Right ventricle myocardium inferior (tissue), 1 donor: ENCODE measurements around the gene PRSS53. TPM values are rescaled to one million over a fixed set of nuclear protein-coding genes. Genes with fewer than 3 reads are reported as not detected.
A peak's percentile ranks its signal among the peaks of the same experiment; 100 is the strongest.
"Not testable (repeated sequence)": the region's sequence is repeated elsewhere in the genome, so short reads cannot be mapped to it uniquely, and the experiment has no call there.

Experiments used
- ATAC-seq: fragments of 200-7000 bp; cut with Tn5 transposase; one replicate; pipeline ENCODE4 v1.9.1; 2020; ENCODE audit warnings: mild to moderate bottlenecking, moderate library complexity
- DNase-seq: peaks from one replicate; pipeline ENCODE4 v3.0.0; 2021; ENCODE audit errors: missing footprints
- intact Hi-C: fragments of 100-400 bp; cut with DNase I; formaldehyde crosslinking; loops from one replicate; pipeline ENCODE4 v1.11.0; 2022
- long read RNA-seq: library from polyadenylated mRNA; unstranded; transcript quantifications from one replicate; pipeline ENCODE4 v2.0.0, GENCODE V29; 2021
- total RNA-seq: library from RNA; stranded (reverse); fragmentation: NEBNext Ultra II Directional; extraction: Animal tissue kit (Norgen Biotek cat#: 25700); gene quantifications from one replicate; pipeline ENCODE4 v1.2.1, GENCODE V29; 2021
- donor health status: DM: no; HTN: yes; CAD: no; lungs with severe emphysema.

PRSS53 gene
- total RNA-seq, result 0.62 TPM
- long read RNA-seq, result 0 reads

- intact Hi-C loops, result no loop called here
- DNase-seq (peak; percentile 8), ATAC-seq (no peak)
Observed at GRCh38 chr16:31088459-31089183, at the start of gene PRSS53. Gene PRSS53 (minus strand): TSS chr16:31088943. CDS start chr16:31088809, 134 bp downstream.

- intact Hi-C loops, DNase-seq, ATAC-seq: not testable (repeated sequence)
Observed at GRCh38 chr16:31136822-31137499, 48.2 kb upstream of the PRSS53 start.

GRCh38 chr16:31136287-31136662 lies 47.5 kb upstream of the PRSS53 start:
- ATAC-seq, result no peak
- DNase-seq, result no peak

GRCh38 chr16:31135535-31136286 lies 47.0 kb upstream of the PRSS53 start, which contains the start of gene PRSS8:
Gene PRSS8 (minus strand): TSS chr16:31135727. CDS start chr16:31135498, 229 bp downstream.
- no peak for ATAC-seq
- DNase-seq, result no peak
- intact Hi-C loops, result no loop called here

More at GRCh38 chr16:31136287-31136662, 47.5 kb upstream of the PRSS53 start:
- intact Hi-C loops, result no loop called here

- ATAC-seq (no peak), DNase-seq (no peak)
- intact Hi-C loops, result no loop called here
Observed at GRCh38 chr16:31134625-31135534, 46.1 kb upstream of the PRSS53 start.

GRCh38 chr16:31134091-31134571 lies 45.4 kb upstream of the PRSS53 start:
- ATAC-seq (no peak), DNase-seq (no peak)
- intact Hi-C loops, result no loop called here

- ATAC-seq, result no peak
- intact Hi-C loops, result no loop called here
- no peak for DNase-seq
Observed at GRCh38 chr16:31133046-31133501, 44.3 kb upstream of the PRSS53 start.

GRCh38 chr16:31132303-31132979 lies 43.7 kb upstream of the PRSS53 start:
- intact Hi-C loops, result no loop called here
- DNase-seq (no peak), ATAC-seq (no peak)

GRCh38 chr16:31131841-31132271 lies 43.1 kb upstream of the PRSS53 start:
- intact Hi-C loops, result no loop called here
- no peak for DNase-seq
- no peak for ATAC-seq

- DNase-seq, result no peak
- no peak for ATAC-seq
- intact Hi-C loops, result no loop called here
Observed at GRCh38 chr16:31131416-31131815, 42.7 kb upstream of the PRSS53 start.

- intact Hi-C loops, result no loop called here
- DNase-seq (no peak), ATAC-seq (no peak)
Observed at GRCh38 chr16:31130899-31131298, 42.2 kb upstream of the PRSS53 start.

GRCh38 chr16:31130336-31130891 lies 41.7 kb upstream of the PRSS53 start:
- ATAC-seq, result no peak
- intact Hi-C loops, result no loop called here
- no peak for DNase-seq

GRCh38 chr16:31129568-31130335 lies 41.0 kb upstream of the PRSS53 start:
- intact Hi-C loops, result no loop called here
- DNase-seq, result peak; percentile 85
- ATAC-seq, result peak; percentile 27

GRCh38 chr16:31128711-31129567 lies 40.2 kb upstream of the PRSS53 start:
- DNase-seq (peak; percentile 84), ATAC-seq (peak; percentile 73)
- intact Hi-C loops, result no loop called here

GRCh38 chr16:31127182-31127581 lies 38.4 kb upstream of the PRSS53 start:
- ATAC-seq (no peak), DNase-seq (no peak)
- intact Hi-C loops, result no loop called here

- no peak for ATAC-seq
- no peak for DNase-seq
- intact Hi-C loops, result no loop called here
Observed at GRCh38 chr16:31125844-31126243, 37.1 kb upstream of the PRSS53 start.
